GM10266 (cell line): ENCODE data around the gene COL6A3.

Source experiments
- DNase-seq: peaks from one replicate; pipeline ENCODE4 v3.0.0; 2012; ENCODE audit errors: extremely low spot score
- CTCF ChIP-seq: IDR thresholded peaks from 2 replicates; pipeline ENCODE4 v1.5.1; 2012; ENCODE audit warnings: mild to moderate bottlenecking, low read depth; ENCODE audit not compliant: control insufficient read depth, insufficient read depth; ENCODE audit errors: missing control alignments

Gene COL6A3

GRCh38 chr2:237295889-237296480 lies 118.0 kb downstream of the COL6A3 start:
- DNase-seq: no peak
- TF ChIP-seq CTCF: no peak

DNA sequence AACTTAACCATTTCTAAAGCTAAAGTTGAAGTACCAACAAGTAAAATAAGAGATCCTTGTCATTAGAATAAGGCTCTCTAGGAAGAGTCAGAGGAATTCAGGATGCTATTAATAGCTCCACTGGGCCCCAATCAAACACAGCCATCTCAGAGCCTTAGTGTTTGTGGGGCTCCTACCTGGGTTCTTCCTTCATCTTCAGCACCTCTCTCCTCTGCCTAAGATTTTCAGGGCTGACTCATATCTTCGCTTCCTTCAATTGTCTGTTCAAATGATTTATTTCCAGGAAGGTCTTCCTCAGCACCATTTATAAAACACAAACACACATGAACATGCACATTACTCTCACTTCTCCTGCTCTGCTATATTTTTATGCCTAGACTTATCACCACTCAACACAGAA lies 119.5 kb downstream of the COL6A3 start:
- no peak for DNase-seq
- TF ChIP-seq CTCF: no peak

GRCh38 chr2:237293978-237294377 lies 120.0 kb downstream of the COL6A3 start:
- TF ChIP-seq CTCF: no peak
- DNase-seq: no peak

GRCh38 chr2:237291138-237291792 lies 122.7 kb downstream of the COL6A3 start:
- TF ChIP-seq CTCF: no peak
- DNase-seq: no peak

DNA sequence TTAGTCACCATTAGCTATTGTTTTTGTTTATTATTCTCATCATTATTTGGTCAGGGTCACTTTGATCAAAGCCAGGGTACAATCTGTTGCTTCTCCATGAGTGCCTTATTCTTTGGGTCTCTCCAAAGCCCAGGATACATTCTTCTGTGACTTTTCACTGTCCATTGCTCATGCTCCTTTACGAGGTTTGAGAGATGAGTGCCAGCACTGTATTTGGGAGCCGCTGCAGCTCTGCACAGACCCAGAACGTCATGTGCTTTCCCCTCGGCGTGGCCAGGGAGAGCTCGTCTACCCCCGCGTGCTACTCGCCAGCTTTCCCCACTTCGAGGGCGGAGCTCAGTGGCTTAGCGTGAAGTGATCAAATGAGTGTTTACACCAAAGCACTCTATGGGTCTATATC lies 123.7 kb downstream of the COL6A3 start:
- DNase-seq: no peak
- TF ChIP-seq CTCF: no peak

- TF ChIP-seq CTCF: no peak
- DNase-seq: no peak
Observed at GRCh38 chr2:237289139-237289538, 124.8 kb downstream of the COL6A3 start.

- no peak for DNase-seq
- TF ChIP-seq CTCF: no peak
Observed at GRCh38 chr2:237287872-237288271, 126.1 kb downstream of the COL6A3 start.
